Esophagus squamous epithelium (tissue), 5 donors: ENCODE measurements around the gene RABEP1. TPM values are rescaled to one million over a fixed set of nuclear protein-coding genes. Genes with fewer than 3 reads are reported as not detected.

ENCODE experiments used
- DNase-seq: peaks from one replicate; lab custom pipeline; 2025; lab: John Stamatoyannopoulos, UW
- H3K27ac ChIP-seq, 4 donors: fragments of 200-600 bp; sonication (generic); one replicate each; pipeline ENCODE4 v1.5.1; 2016 to 2019; ENCODE audit warnings: mild to moderate bottlenecking in 1 of 4
- H3K27me3 ChIP-seq, 4 donors: fragments of 200-600 bp; sonication (generic); 1 replicate in 3 of 4; 2 replicates in 1 of 4; pipeline versions ENCODE4 v1.5.1 to v1.6.0; 2017 to 2021; ENCODE audit warnings: antibody characterized with exemption in 1 of 4
- H3K36me3 ChIP-seq, 3 donors: fragments of 200-600 bp; sonication (generic); one replicate each; pipeline ENCODE4 v1.5.1; 2016 to 2019
- H3K4me1 ChIP-seq, 3 donors: fragments of 200-600 bp; sonication (generic); one replicate each; pipeline ENCODE4 v1.5.1; 2017 to 2019
- H3K4me3 ChIP-seq, 4 donors: fragments of 200-600 bp; sonication (generic); 1 replicate in 3 of 4; 2 replicates in 1 of 4; pipeline ENCODE4 v1.5.1; 2016 to 2019; ENCODE audit warnings: mild to moderate bottlenecking in 2 of 4, moderate library complexity in 1 of 4
- H3K9me3 ChIP-seq, 3 donors: fragments of 200-600 bp; sonication (generic); one replicate each; pipeline ENCODE4 v1.5.1; 2016 to 2019
- CTCF ChIP-seq, 6 experiments: fragments of 450-650 bp in 4 of 6; fragments of 200-600 bp in 2 of 6; sonication (generic) in 2 of 6; IDR thresholded peaks; one replicate each; pipeline ENCODE4 v1.5.1; 2016 to 2019; ENCODE audit warnings: antibody characterized with exemption in 6 of 6, mild to moderate bottlenecking in 4 of 6, moderate library complexity in 4 of 6
- POLR2A ChIP-seq, 4 donors: fragments of 450-650 bp; IDR thresholded peaks; one replicate each; pipeline ENCODE4 v1.6.1; 2017; ENCODE audit warnings: antibody characterized with exemption in 4 of 4, mild to moderate bottlenecking in 4 of 4, moderate library complexity in 3 of 4
- WGBS, 2 donors: methylation state at CpG; one replicate each; pipeline ENCODE4 v1.1.5; 2018; 5-methylcytosine and 5-hydroxymethylcytosine counted together
- intact Hi-C: fragments of 100-400 bp; cut with DNase I; formaldehyde crosslinking; loops from one replicate; pipeline ENCODE4 v1.15.0; 2022
- total RNA-seq, 4 donors: library from RNA; depleted of rRNA; stranded (reverse); fragments of >200 nt; gene quantifications; one replicate each; pipeline ENCODE4 v1.1.0, GENCODE V29; 2016
- donor health status: DM: yes; HTN: yes; CAD: no.

Gene RABEP1
- total RNA-seq, 4 donors from 2014 or later: 9.9 to 33.2 (median 23.3) TPM

- TF ChIP-seq CTCF (IDR thresholded peaks at IDR 0.05) (peak; percentile 32 to 74 (median 58)), POLR2A (IDR thresholded peaks at IDR 0.05) (no peak)
- H3K36me3 ChIP-seq: no peaks in the 10 kb centered on the region
- no peak overlapping the region for H3K27ac ChIP-seq
- intact Hi-C loops: no loop called here
- H3K4me1 ChIP-seq: no peaks in the 10 kb centered on the region
- DNase-seq: no peak
- 0% methylated on average over 4 of the region's 4 CpGs for WGBS, 2 donors
- H3K27me3 ChIP-seq: peaks cover 0 to 4% (median 0%) of the 10 kb centered on the region in 4 donors
- no peak overlapping the region for H3K4me3 ChIP-seq
- H3K9me3 ChIP-seq: no peaks in the 10 kb centered on the region
Measured at GRCh38 chr17:5249615-5250014, 32.5 kb upstream of the RABEP1 start.

GRCh38 chr17:5254414-5254813 lies 27.7 kb upstream of the RABEP1 start:
- TF ChIP-seq POLR2A (IDR thresholded peaks at IDR 0.05) (no peak), CTCF (IDR thresholded peaks at IDR 0.05) (no peak)
- Histone ChIP-seq H3K4me3 (no peak overlapping the region), H3K36me3 (no peaks in the 10 kb centered on the region), H3K27me3 (no peaks in the 10 kb centered on the region), H3K9me3 (no peaks in the 10 kb centered on the region), H3K4me1 (no peaks in the 10 kb centered on the region), H3K27ac (no peak overlapping the region)
- intact Hi-C loops: no loop called here
- 73 to 77% methylated on average over 7 of the region's 7 CpGs for WGBS, 2 donors
- no peak for DNase-seq

DNA sequence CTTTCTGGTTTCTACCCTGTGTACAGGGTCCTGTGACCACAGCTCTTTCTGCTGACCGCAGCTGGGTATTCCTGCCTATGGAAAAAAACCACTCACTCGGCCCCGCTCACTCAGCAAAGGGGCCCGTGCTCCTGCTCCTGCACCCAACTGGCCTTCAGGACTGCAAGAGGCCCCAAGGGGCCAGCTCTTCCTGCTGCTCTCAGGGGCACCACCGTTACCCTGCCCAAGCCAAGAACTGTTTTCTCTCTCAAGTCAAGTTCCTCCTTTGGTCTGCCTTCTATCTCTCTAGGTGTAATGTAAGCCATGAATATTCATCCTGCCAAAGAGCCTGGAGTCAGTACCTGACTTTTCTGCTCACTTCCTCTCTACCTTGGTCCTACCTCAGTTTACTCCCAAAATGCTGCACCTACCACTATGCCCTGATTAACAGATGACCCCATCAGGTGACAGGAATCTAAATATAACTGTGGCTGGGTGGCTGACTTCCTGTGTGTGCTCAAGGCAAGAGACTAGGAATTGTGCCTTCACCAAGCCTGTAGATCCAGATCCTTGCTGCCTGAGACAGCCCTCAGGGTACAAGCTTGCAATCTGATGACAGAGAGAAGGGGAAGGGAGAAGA lies 27.1 kb upstream of the RABEP1 start:
- 64 to 68% methylated on average over 4 to 5 of the region's 5 CpGs for WGBS, 2 donors
- H3K9me3 ChIP-seq: no peaks in the 10 kb centered on the region
- no peak overlapping the region for H3K4me3 ChIP-seq
- TF ChIP-seq POLR2A (IDR thresholded peaks at IDR 0.05) (no peak), CTCF (IDR thresholded peaks at IDR 0.05) (no peak)
- H3K4me1 ChIP-seq: no peaks in the 10 kb centered on the region
- intact Hi-C loops: no loop called here
- H3K36me3 ChIP-seq: no peaks in the 10 kb centered on the region
- H3K27ac ChIP-seq: no peak overlapping the region
- no peak for DNase-seq
- no peaks in the 10 kb centered on the region for H3K27me3 ChIP-seq

- intact Hi-C loops: no loop called here
- no peak overlapping the region for H3K27ac ChIP-seq
- 85 to 92% methylated on average over 5 of the region's 5 CpGs for WGBS, 2 donors
- no peak for DNase-seq
- no peak for TF ChIP-seq CTCF (IDR thresholded peaks at IDR 0.05)
- no peak for TF ChIP-seq POLR2A (IDR thresholded peaks at IDR 0.05)
- no peaks in the 10 kb centered on the region for H3K9me3 ChIP-seq
- H3K36me3 ChIP-seq: no peaks in the 10 kb centered on the region
- H3K4me3 ChIP-seq: no peak overlapping the region
- H3K27me3 ChIP-seq: no peaks in the 10 kb centered on the region
- H3K4me1 ChIP-seq: no peaks in the 10 kb centered on the region
Measured at GRCh38 chr17:5257124-5257523, 25.0 kb upstream of the RABEP1 start.

DNA sequence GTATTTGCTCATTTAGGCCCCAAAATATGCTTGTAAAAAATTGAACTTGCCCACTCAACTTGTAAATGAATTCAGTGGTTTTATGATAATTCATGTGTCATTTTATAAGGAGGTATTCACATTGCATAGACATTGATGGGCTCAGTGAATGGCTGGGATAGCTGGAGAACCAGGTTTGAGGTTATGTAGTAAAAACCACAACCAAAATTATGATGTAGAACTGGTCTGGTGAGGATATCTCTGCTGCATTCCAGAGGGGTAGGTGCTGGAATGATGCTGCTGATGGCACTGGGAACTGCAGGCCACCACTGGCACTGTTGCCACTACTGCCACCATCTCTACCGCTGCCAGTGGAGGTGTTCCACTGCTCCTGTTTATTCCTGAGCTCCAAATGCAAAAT lies 21.5 kb upstream of the RABEP1 start:
- Histone ChIP-seq H3K9me3 (no peaks in the 10 kb centered on the region), H3K4me3 (no peak overlapping the region), H3K27ac (no peak overlapping the region), H3K27me3 (no peaks in the 10 kb centered on the region), H3K36me3 (no peaks in the 10 kb centered on the region), H3K4me1 (no peaks in the 10 kb centered on the region)
- WGBS, 2 donors: 83 to 100% methylated on average over 1 of the region's 1 CpG
- intact Hi-C loops: no loop called here
- no peak for DNase-seq
- TF ChIP-seq CTCF (IDR thresholded peaks at IDR 0.05) (no peak), POLR2A (IDR thresholded peaks at IDR 0.05) (no peak)
